ENCODE results near the gene GHRL.

GRCh38 chr3:10283638-10284037 is 9.1 kb downstream of the GHRL start:
- no peak for TF ChIP-seq CTCF (IDR thresholded peaks at IDR 0.05; ENCODE audit: insufficient read depth, low read length, poor library complexity, severe bottlenecking)
- no peak for TF ChIP-seq EZH2phosphoT487 (conservative IDR thresholded peaks at IDR 0.05; ENCODE audit: low read length)
